GM23338 (cell line): Measurements from ENCODE around the gene ZDHHC1. TPM values are rescaled to one million over a fixed set of nuclear protein-coding genes. Genes with fewer than 3 reads are reported as not detected.

ENCODE experiments used
- ATAC-seq: fragments of 200-7000 bp; cut with Tn5 transposase; 3 replicates; pipeline ENCODE4 v1.9.1; 2020
- DNase-seq: peaks from one replicate; pipeline ENCODE4 v3.0.0-alpha.2; 2015; ENCODE audit warnings: low spot score
- H2AFZ ChIP-seq: fragments of 200-600 bp; sonication (generic); 2 replicates; pipeline ENCODE4 v1.8.0; 2016; ENCODE audit warnings: antibody characterized with exemption, mild to moderate bottlenecking, moderate library complexity
- H3F3A ChIP-seq: fragments of 200-600 bp; sonication (generic); replicated peaks from 2 replicates; pipeline ENCODE4 v1.8.0; 2017; ENCODE audit warnings: antibody characterized with exemption, mixed run types, low read depth
- H3K27ac ChIP-seq: fragments of 200-600 bp; sonication (generic); 2 replicates; pipeline ENCODE4 v1.6.1; 2016; ENCODE audit warnings: low read depth
- H3K27me3 ChIP-seq: fragments of 200-600 bp; sonication (generic); 2 replicates; pipeline ENCODE4 v1.8.0; 2016; ENCODE audit warnings: mild to moderate bottlenecking, mixed run types, moderate library complexity; ENCODE audit not compliant: insufficient read depth
- H3K36me3 ChIP-seq: fragments of 200-600 bp; sonication (generic); 2 replicates; pipeline ENCODE4 v1.8.0; 2016; ENCODE audit warnings: mild to moderate bottlenecking; ENCODE audit not compliant: insufficient read depth
- H3K4me1 ChIP-seq: fragments of 200-600 bp; sonication (generic); 2 replicates; pipeline ENCODE4 v1.8.0; 2016; ENCODE audit warnings: mild to moderate bottlenecking, moderate library complexity; ENCODE audit not compliant: insufficient read depth
- H3K4me2 ChIP-seq: fragments of 200-600 bp; sonication (generic); 2 replicates; pipeline ENCODE4 v1.7.1; 2017; ENCODE audit warnings: mixed run types
- H3K4me3 ChIP-seq: fragments of 200-600 bp; sonication (generic); 2 replicates; pipeline ENCODE4 v1.6.1; 2016; ENCODE audit warnings: mixed run types
- H3K79me2 ChIP-seq: fragments of 200-600 bp; sonication (generic); replicated peaks from 2 replicates; pipeline ENCODE4 v1.8.0; 2017; ENCODE audit warnings: mild to moderate bottlenecking; ENCODE audit not compliant: insufficient read depth
- H3K9me2 ChIP-seq: fragments of 200-600 bp; sonication (generic); 2 replicates; pipeline ENCODE4 v1.8.0; 2017; ENCODE audit not compliant: insufficient read depth
- H4K20me1 ChIP-seq: fragments of 200-600 bp; sonication (generic); replicated peaks from 2 replicates; pipeline ENCODE4 v1.8.0; 2017; ENCODE audit warnings: mild to moderate bottlenecking; ENCODE audit not compliant: insufficient read depth
- H3K27ac Mint-ChIP-seq: 2 replicates; pipeline ENCODE4 v1.8.0; 2020; ENCODE audit warnings: inconsistent platforms, mild to moderate bottlenecking, moderate library complexity, mixed read lengths
- H3K27me3 Mint-ChIP-seq: 3 replicates; pipeline ENCODE4 v1.8.0; 2022; ENCODE audit warnings: low read depth, mild to moderate bottlenecking, moderate library complexity, mixed read lengths, inconsistent platforms; ENCODE audit not compliant: insufficient read depth, poor library complexity
- H3K36me3 Mint-ChIP-seq: 3 replicates; pipeline ENCODE4 v1.8.0; 2021; ENCODE audit warnings: low read depth, mild to moderate bottlenecking, inconsistent platforms, moderate library complexity, mixed read lengths
- H3K4me1 Mint-ChIP-seq: 3 replicates; pipeline ENCODE4 v1.8.0; 2020; ENCODE audit warnings: mild to moderate bottlenecking, inconsistent platforms, mixed read lengths
- H3K4me3 Mint-ChIP-seq: 3 replicates; pipeline ENCODE4 v1.8.0; 2021; ENCODE audit warnings: moderate library complexity, mild to moderate bottlenecking, inconsistent platforms, mixed read lengths
- H3K9me3 Mint-ChIP-seq: 3 replicates; pipeline ENCODE4 v1.8.0; 2020; ENCODE audit warnings: moderate library complexity, mild to moderate bottlenecking, inconsistent platforms, mixed read lengths
- CTCF ChIP-seq, 2 experiments: fragments of 200-600 bp in 1 of 2; sonication (generic) in 1 of 2; conservative IDR thresholded peaks; 2 replicates each; pipeline versions ENCODE4 v1.5.1 to v1.6.1; 2016 to 2017; ENCODE audit warnings: antibody characterized with exemption in 2 of 2, low read depth in 2 of 2, mild to moderate bottlenecking in 2 of 2, moderate library complexity in 1 of 2
- ETS1 ChIP-seq: IDR thresholded peaks from 2 replicates; pipeline ENCODE4 v1.6.1; 2016; ENCODE audit warnings: antibody characterized with exemption
- EZH2 ChIP-seq: fragments of 200-600 bp; sonication (generic); IDR thresholded peaks from one replicate; pipeline ENCODE4 v1.8.0; 2017; ENCODE audit warnings: antibody characterized with exemption, mild to moderate bottlenecking, low read depth; ENCODE audit not compliant: unreplicated experiment
- EZH2phosphoT487 ChIP-seq: fragments of 200-600 bp; sonication (generic); IDR thresholded peaks from one replicate; pipeline ENCODE4 v1.8.1; 2018; ENCODE audit warnings: antibody characterized with exemption; ENCODE audit not compliant: unreplicated experiment
- JUNB ChIP-seq: IDR thresholded peaks from one replicate; pipeline ENCODE4 v1.6.1; 2016; ENCODE audit warnings: antibody characterized with exemption; ENCODE audit not compliant: unreplicated experiment
- NANOG ChIP-seq: IDR thresholded peaks from 2 replicates; pipeline ENCODE4 v1.6.1; 2016; ENCODE audit warnings: antibody characterized with exemption, borderline replicate concordance
- POLR2AphosphoS5 ChIP-seq: IDR thresholded peaks from 2 replicates; pipeline ENCODE4 v1.6.1; 2016; ENCODE audit warnings: antibody characterized with exemption, low read depth
- REST ChIP-seq: IDR thresholded peaks from one replicate; pipeline ENCODE4 v1.6.1; 2018; ENCODE audit warnings: antibody characterized with exemption; ENCODE audit not compliant: unreplicated experiment
- STAT1 ChIP-seq: IDR thresholded peaks from one replicate; pipeline ENCODE4 v1.6.1; 2016; ENCODE audit warnings: antibody characterized with exemption; ENCODE audit not compliant: unreplicated experiment
- ZNF114 ChIP-seq: fragments of 250-450 bp; sonication (Bioruptor Pico); IDR thresholded peaks from 2 replicates; pipeline ENCODE4 v1.5.0; 2020; ENCODE audit warnings: mild to moderate bottlenecking, moderate library complexity
- ZNF331 ChIP-seq: fragments of 250-450 bp; sonication (Bioruptor Pico); IDR thresholded peaks from 2 replicates; pipeline ENCODE4 v1.5.0; 2020; ENCODE audit warnings: low read depth, mild to moderate bottlenecking, moderate library complexity
- ZNF462 ChIP-seq: fragments of 250-450 bp; sonication (Bioruptor Pico); IDR thresholded peaks from 2 replicates; pipeline ENCODE4 v1.5.0; 2020; ENCODE audit warnings: mild to moderate bottlenecking, moderate library complexity
- polyA plus RNA-seq: library from polyadenylated mRNA; unstranded; fragments of >200 nt; fragmentation: Nextera tagmentation; extraction: Ambion mirVana; gene quantifications from 2 replicates; pipeline ENCODE4 v1.2.1, GENCODE V29; 2016
- total RNA-seq: library from RNA; depleted of rRNA; stranded (reverse); fragments of >200 nt; shearing (Covaris generic); gene quantifications from 2 replicates; pipeline ENCODE4 v1.2.3, GENCODE V29; 2014

Gene ZDHHC1
- total and polyA plus RNA-seq, 2 experiments from 2014 or later = 1.4 to 2.7 TPM

GRCh38 chr16:67441271-67441753 is 25.0 kb upstream of the ZDHHC1 start:
- no peak overlapping the region for H3K4me2 ChIP-seq
- DNase-seq (no peak), ATAC-seq (no peak)
- H3F3A ChIP-seq = no peaks in the 10 kb centered on the region
- H3K4me1 ChIP-seq = no peaks in the 10 kb centered on the region
- H3K27me3 Mint-ChIP-seq = peaks cover 21% of the 10 kb centered on the region
- H3K27me3 ChIP-seq = no peaks in the 10 kb centered on the region
- peaks cover 19% of the 10 kb centered on the region for H3K36me3 Mint-ChIP-seq
- no peaks in the 10 kb centered on the region for H3K79me2 ChIP-seq
- H3K9me3 Mint-ChIP-seq = no peaks in the 10 kb centered on the region
- peaks cover 10% of the 10 kb centered on the region for H3K4me1 Mint-ChIP-seq
- no peaks in the 10 kb centered on the region; the same call in 1 of the 2 replicates for H4K20me1 ChIP-seq
- H3K27ac Mint-ChIP-seq = no peak overlapping the region
- no peak for TF ChIP-seq ZNF462 (CRISPR knock-in tag)
- TF ChIP-seq ETS1 = no peak
- no peak for TF ChIP-seq EZH2phosphoT487
- no peak for TF ChIP-seq ZNF331
- TF ChIP-seq STAT1 = no peak
- no peak for TF ChIP-seq CTCF (conservative IDR thresholded peaks at IDR 0.05; ENCODE audit: low read depth in 2 of 2)
- TF ChIP-seq EZH2 = no peak
- no peak for TF ChIP-seq NANOG
- no peak for TF ChIP-seq REST
- no peak for TF ChIP-seq ZNF114
- TF ChIP-seq JUNB = no peak
- TF ChIP-seq POLR2AphosphoS5 = no peak
- no peak overlapping the region for H3K27ac ChIP-seq
- H3K9me2 ChIP-seq = no peaks in the 10 kb centered on the region
- H2AFZ ChIP-seq = no peak overlapping the region
- no peak overlapping the region for H3K4me3 ChIP-seq
- H3K36me3 ChIP-seq = peaks cover 3% of the 10 kb centered on the region; the same call in 1 of the 2 replicates
- H3K4me3 Mint-ChIP-seq = no peak overlapping the region
